Tibial artery (tissue), 4 donors: Measurements from ENCODE around the gene NUDT19.

Experiments
- DNase-seq, 2 donors: peaks; one replicate each; pipeline ENCODE4 v3.0.0-alpha.2; 2019
- H3K27ac ChIP-seq, 2 donors: fragments of 200-600 bp; sonication (generic) in 1 of 2; 1 replicate in 1 of 2; 2 replicates in 1 of 2; pipeline ENCODE4 v1.5.1; 2018 to 2019; ENCODE audit warnings: mild to moderate bottlenecking in 1 of 2
- H3K27me3 ChIP-seq, 2 donors: fragments of 200-600 bp; sonication (generic) in 1 of 2; one replicate each; pipeline versions ENCODE4 v1.5.1 to v1.6.0; 2016 to 2019
- H3K36me3 ChIP-seq, 3 donors: fragments of 200-600 bp; sonication (generic) in 2 of 3; one replicate each; pipeline ENCODE4 v1.5.1; 2016 to 2019; ENCODE audit warnings: mild to moderate bottlenecking in 2 of 3
- H3K4me1 ChIP-seq, 4 donors: fragments of 200-600 bp; sonication (generic) in 2 of 4; 1 replicate in 3 of 4; 2 replicates in 1 of 4; pipeline ENCODE4 v1.5.1; 2016 to 2019
- H3K4me3 ChIP-seq, 2 donors: fragments of 200-600 bp; sonication (generic) in 1 of 2; 1 replicate in 1 of 2; 2 replicates in 1 of 2; pipeline ENCODE4 v1.5.1; 2018 to 2019; ENCODE audit warnings: mild to moderate bottlenecking in 2 of 2
- H3K9me3 ChIP-seq, 3 donors: fragments of 200-600 bp; sonication (generic) in 1 of 3; one replicate each; pipeline ENCODE4 v1.5.1; 2016 to 2019
- intact Hi-C: fragments of 100-400 bp; cut with DNase I; formaldehyde crosslinking; loops from one replicate; pipeline ENCODE4 v1.15.0; 2023; ENCODE audit warnings: low total_unique reads
- TF ChIP-seq, protein P1 (sequence below), 2 experiments: fragments of 200-600 bp in 1 of 2; fragments of 450-650 bp in 1 of 2; IDR thresholded peaks; one replicate each; pipeline ENCODE4 v1.5.1; 2017 to 2019; ENCODE audit warnings: antibody characterized with exemption in 2 of 2, mild to moderate bottlenecking in 1 of 2, moderate library complexity in 1 of 2

The NUDT19 gene

DNA sequence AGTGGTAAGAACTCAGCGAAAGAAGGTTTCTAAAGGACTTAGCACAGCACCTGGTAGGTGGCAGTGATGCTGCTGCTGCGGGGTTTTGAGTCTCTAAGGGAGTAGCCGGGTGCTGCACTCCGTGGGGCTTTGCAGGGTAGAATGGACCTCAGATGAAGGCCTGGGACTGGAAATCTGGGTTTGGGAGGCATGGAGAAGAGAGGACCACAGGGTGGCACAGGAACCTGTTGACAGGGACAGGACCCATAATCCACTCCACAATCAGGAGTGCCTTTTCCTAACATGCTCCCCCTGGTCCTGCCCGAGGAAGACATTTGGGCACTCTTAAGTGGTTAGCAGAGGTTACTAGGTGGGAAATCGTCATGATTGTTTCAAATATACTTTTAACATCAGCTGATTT is 57.7 kb downstream of the NUDT19 start:
- H3K4me1 ChIP-seq, result no peaks in the 10 kb centered on the region
- peaks cover 0 to 12% of the 10 kb centered on the region in 2 donors for H3K27me3 ChIP-seq
- H3K36me3 ChIP-seq, result no peaks in the 10 kb centered on the region
- H3K9me3 ChIP-seq, result no peaks in the 10 kb centered on the region
- H3K27ac ChIP-seq, result no peak overlapping the region
- intact Hi-C loops, result no loop called here
- TF ChIP-seq, protein P1, sequence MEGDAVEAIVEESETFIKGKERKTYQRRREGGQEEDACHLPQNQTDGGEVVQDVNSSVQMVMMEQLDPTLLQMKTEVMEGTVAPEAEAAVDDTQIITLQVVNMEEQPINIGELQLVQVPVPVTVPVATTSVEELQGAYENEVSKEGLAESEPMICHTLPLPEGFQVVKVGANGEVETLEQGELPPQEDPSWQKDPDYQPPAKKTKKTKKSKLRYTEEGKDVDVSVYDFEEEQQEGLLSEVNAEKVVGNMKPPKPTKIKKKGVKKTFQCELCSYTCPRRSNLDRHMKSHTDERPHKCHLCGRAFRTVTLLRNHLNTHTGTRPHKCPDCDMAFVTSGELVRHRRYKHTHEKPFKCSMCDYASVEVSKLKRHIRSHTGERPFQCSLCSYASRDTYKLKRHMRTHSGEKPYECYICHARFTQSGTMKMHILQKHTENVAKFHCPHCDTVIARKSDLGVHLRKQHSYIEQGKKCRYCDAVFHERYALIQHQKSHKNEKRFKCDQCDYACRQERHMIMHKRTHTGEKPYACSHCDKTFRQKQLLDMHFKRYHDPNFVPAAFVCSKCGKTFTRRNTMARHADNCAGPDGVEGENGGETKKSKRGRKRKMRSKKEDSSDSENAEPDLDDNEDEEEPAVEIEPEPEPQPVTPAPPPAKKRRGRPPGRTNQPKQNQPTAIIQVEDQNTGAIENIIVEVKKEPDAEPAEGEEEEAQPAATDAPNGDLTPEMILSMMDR (IDR thresholded peaks at IDR 0.05), result no peak
- H3K4me3 ChIP-seq, result no peak overlapping the region
- DNase-seq, result no peak

DNA sequence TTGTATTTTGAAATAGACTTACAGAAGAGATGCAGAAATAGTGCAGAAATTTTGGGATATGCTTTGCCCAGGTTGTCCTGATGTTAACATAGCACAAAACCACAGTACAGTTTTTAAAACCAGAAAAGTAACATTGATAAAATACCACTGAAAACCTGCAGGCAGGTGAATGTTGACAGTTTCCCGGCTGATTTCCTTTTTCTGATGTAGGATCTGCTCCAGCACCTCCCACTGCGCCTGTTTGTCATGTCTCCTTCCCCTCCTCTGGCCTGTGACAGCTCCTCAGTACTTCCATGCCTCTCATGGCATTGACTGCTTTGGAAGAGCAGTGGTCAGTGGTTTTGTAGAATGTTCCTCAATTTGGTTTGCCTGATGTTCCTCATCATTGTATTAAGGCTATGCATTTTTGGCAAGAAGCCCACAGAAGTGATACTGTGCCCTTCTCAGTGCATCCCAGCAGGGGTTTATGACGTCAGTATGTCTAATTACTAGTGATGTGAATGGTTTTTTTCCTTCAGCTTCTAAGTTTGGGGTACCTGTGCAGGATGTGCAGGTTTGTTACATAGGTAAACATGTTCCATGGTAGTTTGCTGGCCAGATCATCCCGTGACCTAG is 58.9 kb downstream of the NUDT19 start:
- H3K4me1 ChIP-seq, result no peaks in the 10 kb centered on the region
- H3K4me3 ChIP-seq, result no peak overlapping the region
- no peak overlapping the region for H3K27ac ChIP-seq
- H3K27me3 ChIP-seq, result peaks cover 0 to 12% of the 10 kb centered on the region in 2 donors
- H3K9me3 ChIP-seq, result no peaks in the 10 kb centered on the region
- intact Hi-C loops, result no loop called here
- H3K36me3 ChIP-seq, result no peaks in the 10 kb centered on the region
- DNase-seq, result no peak
- TF ChIP-seq, protein P1 (IDR thresholded peaks at IDR 0.05), result no peak

DNA sequence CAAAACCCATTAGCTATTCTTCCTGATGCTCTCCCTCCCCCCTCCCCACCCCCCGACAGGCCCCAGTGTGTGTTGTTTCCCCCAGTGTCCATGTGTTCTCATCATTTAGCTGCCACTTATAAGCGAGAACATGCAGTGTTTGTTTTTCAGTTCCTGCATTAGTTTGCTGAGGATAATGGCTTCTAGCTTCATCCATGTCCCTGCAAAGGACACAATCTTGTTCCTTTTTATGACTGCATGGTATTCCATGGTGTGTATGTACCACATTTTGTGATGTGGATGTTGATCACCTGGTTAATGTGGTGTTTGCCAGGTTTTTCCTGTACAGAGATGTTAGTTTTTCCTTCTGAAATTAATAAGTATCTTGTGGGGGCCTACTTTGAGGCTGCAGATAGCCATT is 59.4 kb downstream of the NUDT19 start:
- H3K27me3 ChIP-seq, result peaks cover 0 to 12% of the 10 kb centered on the region in 2 donors
- H3K4me3 ChIP-seq, result no peak overlapping the region
- intact Hi-C loops, result no loop called here
- TF ChIP-seq, protein P1 (IDR thresholded peaks at IDR 0.05), result no peak
- H3K9me3 ChIP-seq, result no peaks in the 10 kb centered on the region
- no peaks in the 10 kb centered on the region for H3K4me1 ChIP-seq
- no peak for DNase-seq
- no peaks in the 10 kb centered on the region for H3K36me3 ChIP-seq
- no peak overlapping the region for H3K27ac ChIP-seq

DNA sequence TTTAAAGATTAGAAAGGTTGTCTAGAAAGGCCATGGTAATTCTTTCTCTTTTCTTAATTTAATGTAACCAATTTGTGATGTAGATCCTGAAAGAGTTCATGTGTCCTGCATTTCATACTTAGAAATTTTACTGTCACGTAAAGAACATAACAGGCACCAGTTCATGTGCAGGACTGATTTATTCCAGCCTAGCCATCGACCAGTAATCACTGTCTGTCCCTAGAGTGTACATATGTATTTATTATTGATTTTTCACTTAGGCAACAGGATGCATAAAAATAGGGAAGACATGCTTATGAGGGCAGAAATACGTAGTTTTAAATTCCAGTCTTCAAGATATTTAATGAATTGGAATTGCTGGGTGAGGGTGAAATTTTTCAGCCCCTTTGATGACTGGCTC is 65.6 kb downstream of the NUDT19 start:
- no peak overlapping the region for H3K27ac ChIP-seq
- no peaks in the 10 kb centered on the region for H3K27me3 ChIP-seq
- H3K9me3 ChIP-seq, result peaks cover 0 to 4% (median 0%) of the 10 kb centered on the region in 3 donors
- H3K36me3 ChIP-seq, result no peaks in the 10 kb centered on the region
- H3K4me1 ChIP-seq, result no peaks in the 10 kb centered on the region
- TF ChIP-seq, protein P1 (IDR thresholded peaks at IDR 0.05), result no peak
- H3K4me3 ChIP-seq, result no peak overlapping the region
- DNase-seq, result no peak
- intact Hi-C loops, result no loop called here
